OCI-LY3 (cell line): ENCODE measurements around the gene FAM98A.

ENCODE experiments used
- EZH2phosphoT487 ChIP-seq: fragments of 200-600 bp; shearing (Covaris generic); IDR thresholded peaks from 2 replicates; pipeline ENCODE4 v1.6.1; 2018; ENCODE audit warnings: antibody characterized with exemption, mixed run types, low read depth
- TF ChIP-seq, protein P1 (sequence below): fragments of 200-600, 300-600 bp; sonication (generic); IDR thresholded peaks from 2 replicates; pipeline ENCODE4 v1.5.1; 2014; ENCODE audit warnings: antibody characterized with exemption, low read length, low read depth

GRCh38 chr2:33644215-33644614, 45.1 kb upstream of the FAM98A start:
- TF ChIP-seq, protein P1, sequence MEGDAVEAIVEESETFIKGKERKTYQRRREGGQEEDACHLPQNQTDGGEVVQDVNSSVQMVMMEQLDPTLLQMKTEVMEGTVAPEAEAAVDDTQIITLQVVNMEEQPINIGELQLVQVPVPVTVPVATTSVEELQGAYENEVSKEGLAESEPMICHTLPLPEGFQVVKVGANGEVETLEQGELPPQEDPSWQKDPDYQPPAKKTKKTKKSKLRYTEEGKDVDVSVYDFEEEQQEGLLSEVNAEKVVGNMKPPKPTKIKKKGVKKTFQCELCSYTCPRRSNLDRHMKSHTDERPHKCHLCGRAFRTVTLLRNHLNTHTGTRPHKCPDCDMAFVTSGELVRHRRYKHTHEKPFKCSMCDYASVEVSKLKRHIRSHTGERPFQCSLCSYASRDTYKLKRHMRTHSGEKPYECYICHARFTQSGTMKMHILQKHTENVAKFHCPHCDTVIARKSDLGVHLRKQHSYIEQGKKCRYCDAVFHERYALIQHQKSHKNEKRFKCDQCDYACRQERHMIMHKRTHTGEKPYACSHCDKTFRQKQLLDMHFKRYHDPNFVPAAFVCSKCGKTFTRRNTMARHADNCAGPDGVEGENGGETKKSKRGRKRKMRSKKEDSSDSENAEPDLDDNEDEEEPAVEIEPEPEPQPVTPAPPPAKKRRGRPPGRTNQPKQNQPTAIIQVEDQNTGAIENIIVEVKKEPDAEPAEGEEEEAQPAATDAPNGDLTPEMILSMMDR = no peak
- no peak for TF ChIP-seq EZH2phosphoT487
